ENCODE results near the gene LUC7L.

- TF ChIP-seq CTCF (IDR thresholded peaks at IDR 0.05) (no peak), POLR2A (IDR thresholded peaks at IDR 0.05) (no peak)
Measured at GRCh38 chr16:177981-178667, 51.1 kb downstream of the LUC7L start.

All from lower leg skin (tissue), 3 donors.